Transverse colon (tissue), 4 donors: ENCODE results near the gene EPHA8.

ENCODE experiments used
- POLR2A ChIP-seq: fragments of 450-650 bp; IDR thresholded peaks from one replicate; pipeline ENCODE4 v1.6.1; 2016; ENCODE audit warnings: antibody characterized with exemption, mild to moderate bottlenecking, moderate library complexity
- POLR2AphosphoS5 ChIP-seq, 3 donors: sonication (generic); formaldehyde crosslinking; IDR thresholded peaks; one replicate each; pipeline ENCODE4 v1.6.1; 2016; ENCODE audit warnings: antibody characterized with exemption in 3 of 3
- TF ChIP-seq, protein P1 (sequence below), 5 experiments: fragments of 200-600 bp in 3 of 5; fragments of 450-650 bp in 2 of 5; sonication (generic) in 3 of 5; IDR thresholded peaks; 1 replicate in 2 of 5; 2 replicates in 3 of 5; pipeline ENCODE4 v1.5.1; 2016 to 2017; ENCODE audit warnings: antibody characterized with exemption in 5 of 5, inconsistent platforms in 3 of 5, mild to moderate bottlenecking in 2 of 5, moderate library complexity in 1 of 5

DNA sequence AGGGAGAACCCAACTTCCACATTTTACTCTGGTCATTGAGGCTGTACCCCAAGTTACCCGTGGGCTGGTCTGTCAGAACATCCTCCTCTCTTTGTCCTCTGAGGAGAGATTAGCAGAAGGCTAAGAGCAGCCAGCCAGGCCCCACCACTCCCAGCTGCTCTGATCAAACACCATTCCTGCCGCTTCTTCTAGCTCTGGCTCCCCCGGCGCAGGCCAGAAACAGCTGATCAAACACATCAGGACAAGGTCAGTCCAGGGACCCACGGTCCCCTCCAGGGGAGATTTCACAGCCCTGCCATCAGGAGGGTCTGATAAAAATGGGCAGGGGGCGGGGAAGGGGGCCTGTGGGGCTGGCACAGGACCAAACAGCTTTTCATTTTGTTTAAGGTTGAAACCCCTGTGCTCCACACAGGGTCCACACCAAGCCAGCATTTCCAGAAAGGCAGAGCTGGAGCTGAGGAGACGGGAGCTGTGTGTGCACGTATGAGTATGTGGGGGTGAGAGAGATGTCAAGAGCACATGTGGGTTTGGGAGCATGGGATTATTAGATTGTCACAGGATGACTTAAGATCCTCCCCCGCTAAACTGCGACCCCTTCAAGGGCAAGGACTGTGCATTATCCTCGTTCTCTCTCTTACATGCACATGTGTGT is 29.9 kb upstream of the EPHA8 start:
- TF ChIP-seq, protein P1, sequence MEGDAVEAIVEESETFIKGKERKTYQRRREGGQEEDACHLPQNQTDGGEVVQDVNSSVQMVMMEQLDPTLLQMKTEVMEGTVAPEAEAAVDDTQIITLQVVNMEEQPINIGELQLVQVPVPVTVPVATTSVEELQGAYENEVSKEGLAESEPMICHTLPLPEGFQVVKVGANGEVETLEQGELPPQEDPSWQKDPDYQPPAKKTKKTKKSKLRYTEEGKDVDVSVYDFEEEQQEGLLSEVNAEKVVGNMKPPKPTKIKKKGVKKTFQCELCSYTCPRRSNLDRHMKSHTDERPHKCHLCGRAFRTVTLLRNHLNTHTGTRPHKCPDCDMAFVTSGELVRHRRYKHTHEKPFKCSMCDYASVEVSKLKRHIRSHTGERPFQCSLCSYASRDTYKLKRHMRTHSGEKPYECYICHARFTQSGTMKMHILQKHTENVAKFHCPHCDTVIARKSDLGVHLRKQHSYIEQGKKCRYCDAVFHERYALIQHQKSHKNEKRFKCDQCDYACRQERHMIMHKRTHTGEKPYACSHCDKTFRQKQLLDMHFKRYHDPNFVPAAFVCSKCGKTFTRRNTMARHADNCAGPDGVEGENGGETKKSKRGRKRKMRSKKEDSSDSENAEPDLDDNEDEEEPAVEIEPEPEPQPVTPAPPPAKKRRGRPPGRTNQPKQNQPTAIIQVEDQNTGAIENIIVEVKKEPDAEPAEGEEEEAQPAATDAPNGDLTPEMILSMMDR (IDR thresholded peaks at IDR 0.05), result no peak
- no peak for TF ChIP-seq POLR2A
- no peak for TF ChIP-seq POLR2AphosphoS5 (IDR thresholded peaks at IDR 0.05)
